Neuronal stem cell (in vitro differentiated cells): ENCODE results near the gene RUNDC3A.

Source experiments
- DNase-seq: peaks from one replicate; pipeline ENCODE4 v3.0.0-alpha.2; 2013; ENCODE audit warnings: low spot score
- H2AFZ ChIP-seq: one replicate; pipeline ENCODE4 v1.6.1; 2013; ENCODE audit warnings: mild to moderate bottlenecking, low read length, inconsistent platforms
- H2AK5ac ChIP-seq: 2 replicates; pipeline ENCODE4 v1.6.1; 2013; ENCODE audit warnings: low read depth, mild to moderate bottlenecking, inconsistent platforms, low read length, moderate library complexity, mixed read lengths
- H2BK120ac ChIP-seq: 2 replicates; pipeline ENCODE4 v1.6.1; 2013; ENCODE audit warnings: low read depth, mild to moderate bottlenecking, inconsistent platforms, low read length, moderate library complexity, mixed read lengths
- H2BK12ac ChIP-seq: one replicate; pipeline ENCODE4 v1.6.1; 2013; ENCODE audit warnings: low read length, inconsistent platforms
- H2BK15ac ChIP-seq: 2 replicates; pipeline ENCODE4 v1.6.1; 2013; ENCODE audit warnings: mild to moderate bottlenecking, low read length, inconsistent platforms, mixed read lengths
- H2BK5ac ChIP-seq: one replicate; pipeline ENCODE4 v1.6.1; 2013; ENCODE audit warnings: inconsistent platforms, mild to moderate bottlenecking, low read length, moderate library complexity
- H3K14ac ChIP-seq: one replicate; pipeline ENCODE4 v1.6.1; 2013; ENCODE audit warnings: low read length, inconsistent platforms
- H3K18ac ChIP-seq: 2 replicates; pipeline ENCODE4 v1.6.1; 2013; ENCODE audit warnings: low read length, inconsistent platforms
- H3K23ac ChIP-seq: 2 replicates; pipeline ENCODE4 v1.6.1; 2013; ENCODE audit warnings: low read depth, mild to moderate bottlenecking, mixed read lengths, low read length, inconsistent platforms; ENCODE audit not compliant: poor library complexity
- H3K27ac ChIP-seq: replicated peaks from 3 replicates; pipeline ENCODE4 v1.5.1; 2013; ENCODE audit warnings: low read length, inconsistent platforms
- H3K27me3 ChIP-seq, 3 experiments: 2 replicates each; pipeline ENCODE4 v1.6.1; 2013; ENCODE audit warnings: low read length in 3 of 3, mild to moderate bottlenecking in 2 of 3, inconsistent platforms in 1 of 3, low read depth in 1 of 3, mixed read lengths in 1 of 3, moderate library complexity in 1 of 3; ENCODE audit not compliant: control insufficient read depth in 3 of 3, insufficient read depth in 3 of 3
- H3K36me3 ChIP-seq, 2 donors: replicated peaks in 1 of 2; 2 replicates each; pipeline ENCODE4 v1.6.1; 2013; ENCODE audit warnings: low read length in 2 of 2; ENCODE audit not compliant: control insufficient read depth in 2 of 2, insufficient read depth in 2 of 2
- H3K4ac ChIP-seq: 2 replicates; pipeline ENCODE4 v1.6.1; 2013; ENCODE audit warnings: inconsistent platforms, mild to moderate bottlenecking, low read length, moderate library complexity
- H3K4me1 ChIP-seq, 2 donors: 1 replicate in 1 of 2; 2 replicates in 1 of 2; pipeline ENCODE4 v1.6.1; 2013; ENCODE audit warnings: low read length in 2 of 2, low read depth in 1 of 2; ENCODE audit not compliant: control insufficient read depth in 2 of 2, insufficient read depth in 1 of 2
- H3K4me2 ChIP-seq: one replicate; pipeline ENCODE4 v1.6.1; 2013; ENCODE audit warnings: mild to moderate bottlenecking, low read length, inconsistent platforms; ENCODE audit not compliant: insufficient read depth, poor library complexity, severe bottlenecking
- H3K4me3 ChIP-seq, 2 donors: 2 replicates each; pipeline ENCODE4 v1.5.1; 2013; ENCODE audit warnings: low read length in 2 of 2, mild to moderate bottlenecking in 2 of 2, inconsistent platforms in 1 of 2, moderate library complexity in 1 of 2
- H3K79me1 ChIP-seq: one replicate; pipeline ENCODE4 v1.6.1; 2013; ENCODE audit warnings: low read depth, mild to moderate bottlenecking, inconsistent platforms, low read length, moderate library complexity
- H3K9ac ChIP-seq: one replicate; pipeline ENCODE4 v1.6.1; 2013; ENCODE audit warnings: mild to moderate bottlenecking, low read depth, low read length, inconsistent platforms; ENCODE audit not compliant: poor library complexity
- H3K9me3 ChIP-seq, 2 donors: replicated peaks in 1 of 2; 2 replicates each; pipeline versions ENCODE3 to v1.6.1; 2013; ENCODE audit warnings: low read length in 2 of 2, mild to moderate bottlenecking in 2 of 2, inconsistent platforms in 1 of 2, low read depth in 1 of 2, mixed read lengths in 1 of 2, moderate library complexity in 1 of 2; ENCODE audit not compliant: control insufficient read depth in 2 of 2, insufficient read depth in 1 of 2
- H4K8ac ChIP-seq: one replicate; pipeline ENCODE4 v1.6.1; 2013; ENCODE audit warnings: low read depth, mild to moderate bottlenecking, inconsistent platforms, low read length, moderate library complexity
- H4K91ac ChIP-seq: one replicate; pipeline ENCODE4 v1.6.1; 2013; ENCODE audit warnings: low read length, low read depth, mild to moderate bottlenecking, inconsistent platforms; ENCODE audit not compliant: poor library complexity
- WGBS, 2 donors: extraction: QIAGEN DNeasy Blood & Tissue Kit; methylation state at CpG; one replicate each; pipeline ENCODE4 v1.1.7; 2013; ENCODE audit warnings: missing lambda C conversion rate in 2 of 2, mixed read lengths in 1 of 2; ENCODE audit not compliant: insufficient read length in 2 of 2, insufficient replicate concordance in 1 of 2; ENCODE audit errors: extremely low coverage in 2 of 2; 5-methylcytosine and 5-hydroxymethylcytosine counted together

RUNDC3A gene

DNA sequence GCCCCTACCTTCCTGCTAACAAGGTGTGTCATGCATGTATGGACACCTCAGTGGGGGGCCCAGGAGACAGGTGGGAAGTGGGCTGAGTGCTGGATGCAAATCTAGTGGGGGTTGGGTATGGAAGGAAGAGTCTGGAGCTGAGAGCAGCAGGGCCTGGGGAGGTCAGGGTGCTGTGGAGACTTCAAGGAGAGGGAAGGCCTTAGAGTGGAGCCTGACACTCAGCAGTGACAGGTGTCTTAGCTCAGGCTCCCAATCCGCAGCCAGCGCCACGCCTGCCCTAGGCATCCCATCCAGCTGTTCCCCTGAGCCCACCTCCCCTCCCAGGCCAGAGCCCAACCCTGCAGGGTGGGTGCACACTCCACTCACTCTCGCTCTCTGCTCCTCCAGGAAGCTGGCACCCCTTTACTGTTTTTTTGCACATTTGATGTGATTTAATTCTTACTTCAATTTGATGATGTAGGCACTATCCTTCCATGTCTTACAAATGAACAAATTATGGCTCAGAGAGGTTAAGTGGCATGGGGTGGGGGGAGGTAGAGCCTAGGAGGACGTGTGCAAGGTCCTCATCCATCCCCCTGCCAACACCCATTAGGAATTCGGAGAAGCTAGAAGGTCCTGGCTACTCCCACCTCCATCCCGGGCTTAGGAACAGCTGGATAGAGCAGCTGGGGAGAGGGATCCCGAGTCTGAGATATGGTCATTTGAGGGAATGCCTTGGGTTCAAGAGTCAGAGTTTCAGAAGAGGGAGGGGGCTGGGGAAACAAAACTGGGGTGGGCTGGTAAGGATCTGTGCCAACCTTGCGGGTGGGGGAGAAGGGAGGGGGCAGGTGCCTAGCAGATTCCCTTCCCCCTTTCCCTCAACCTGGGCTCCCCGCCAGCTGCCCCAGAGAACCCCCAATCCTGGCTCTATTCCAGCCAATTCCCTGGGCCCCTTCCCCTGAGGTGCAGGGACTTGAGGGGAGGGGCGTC lies 53.2 kb downstream of the RUNDC3A start:
- no CpG with 5 or more reads among the region's 11 CpGs for WGBS, 2 donors
- Histone ChIP-seq H3K9me3 (no peaks in the 10 kb centered on the region), H2AK5ac (peak overlapping the region; percentile 85), H2BK120ac (peak overlapping the region; percentile 82), H3K4ac (no peak overlapping the region), H3K4me1 (peaks cover 23% of the 10 kb centered on the region in 2 donors), H2BK5ac (peak overlapping the region; percentile 98), H3K36me3 (peaks cover 2 to 30% of the 10 kb centered on the region in 2 donors), H2BK15ac (peak overlapping the region; percentile 42), H2AFZ (no peak overlapping the region), H3K27me3 (peaks cover 0 to 19% (median 0%) of the 10 kb centered on the region in 3 experiments), H4K8ac (no peak overlapping the region), H3K14ac (peak overlapping the region; percentile 33), H3K18ac (peak overlapping the region; percentile 87), H4K91ac (no peak overlapping the region), H2BK12ac (no peak overlapping the region), H3K4me3 (peak overlapping the region; percentile 60 to 84), H3K79me1 (peaks cover 21% of the 10 kb centered on the region), H3K23ac (peak overlapping the region; percentile 75), H3K27ac (peak overlapping the region; percentile 66), H3K4me2 (peak overlapping the region; percentile 81), H3K9ac (peak overlapping the region; percentile 85)
- no peak for DNase-seq

DNA sequence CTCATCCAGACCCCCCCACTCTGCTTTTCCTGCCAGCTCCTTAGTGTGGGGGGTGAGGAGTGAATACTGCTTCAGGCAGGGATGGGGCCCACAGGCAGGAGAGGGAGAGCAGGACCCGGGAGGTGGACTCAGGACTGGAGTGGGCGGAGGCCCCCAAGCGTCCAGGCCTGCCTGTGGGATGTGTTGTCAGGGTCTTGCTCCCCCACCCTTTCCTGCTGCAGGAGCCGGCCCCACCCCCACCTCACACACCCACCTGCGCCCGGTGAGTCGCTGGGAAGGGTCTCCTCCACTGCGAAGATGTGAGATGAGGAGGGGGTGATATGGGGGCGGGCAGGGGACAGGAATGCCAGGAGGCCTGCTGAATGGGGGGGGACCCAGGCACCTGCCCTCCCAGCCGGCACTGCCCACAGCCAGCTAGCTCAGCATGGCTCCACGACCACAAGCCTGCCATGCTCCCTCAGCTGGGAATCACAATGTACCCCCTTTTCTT lies 54.1 kb downstream of the RUNDC3A start:
- Histone ChIP-seq H2BK12ac (no peak overlapping the region), H3K79me1 (peaks cover 21% of the 10 kb centered on the region), H3K18ac (peak overlapping the region; percentile 49), H2AFZ (no peak overlapping the region), H3K36me3 (peaks cover 2 to 27% of the 10 kb centered on the region in 2 donors), H3K4me3 (peak overlapping the region; percentile 84 to 97), H3K27ac (no peak overlapping the region), H2BK5ac (peak overlapping the region; percentile 98), H2BK120ac (peak overlapping the region; percentile 43), H4K91ac (no peak overlapping the region), H3K9me3 (no peaks in the 10 kb centered on the region), H3K9ac (peak overlapping the region; percentile 78), H3K4me1 (peaks cover 23% of the 10 kb centered on the region in 2 donors), H3K23ac (no peak overlapping the region), H4K8ac (no peak overlapping the region), H3K4ac (no peak overlapping the region), H3K4me2 (peak overlapping the region; percentile 81), H2BK15ac (peak overlapping the region; percentile 42), H3K14ac (no peak overlapping the region), H2AK5ac (peak overlapping the region; percentile 86), H3K27me3 (peaks cover 0 to 19% (median 2%) of the 10 kb centered on the region in 3 experiments)
- WGBS, 2 donors: no CpG with 5 or more reads among the region's 11 CpGs
- no peak for DNase-seq

DNA sequence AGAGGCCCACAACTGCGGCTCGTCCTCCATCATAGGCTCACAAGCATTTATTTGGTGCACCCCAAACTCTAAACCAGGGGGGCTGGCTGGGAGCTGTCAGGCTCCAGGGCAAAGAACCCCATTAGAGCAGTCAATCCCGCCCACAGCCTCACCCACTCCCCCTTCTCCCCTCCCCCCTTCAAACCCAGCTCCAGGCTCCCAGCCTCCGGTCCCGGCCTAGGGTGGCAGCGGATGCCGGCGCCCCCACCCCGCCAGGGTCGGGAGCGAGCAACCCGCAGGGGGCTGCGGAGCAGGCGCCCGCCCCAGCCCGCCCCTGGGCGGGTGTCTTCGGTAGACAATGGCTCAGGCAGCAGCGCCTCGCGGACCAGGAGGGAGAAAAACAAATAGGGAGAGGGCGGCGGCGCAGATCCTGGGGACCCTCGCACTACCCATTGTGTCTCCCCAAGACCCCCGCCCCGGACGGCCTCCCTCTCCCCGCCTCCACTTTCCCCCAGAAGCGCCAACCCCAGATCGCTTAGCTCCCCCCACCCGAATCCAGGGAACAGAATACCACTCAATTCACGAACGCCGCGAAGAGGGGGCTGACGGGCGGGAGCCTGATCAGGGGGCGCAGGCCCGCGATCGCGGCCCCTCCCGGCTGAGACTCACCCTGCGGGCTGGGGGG lies 54.7 kb downstream of the RUNDC3A start:
- H3K4me1 ChIP-seq: peaks cover 23% of the 10 kb centered on the region in 2 donors
- peak overlapping the region; percentile 49 for H2BK15ac ChIP-seq
- peak overlapping the region; percentile 43 for H2BK120ac ChIP-seq
- WGBS, 2 donors: no CpG with 5 or more reads among the region's 45 CpGs
- H3K4me2 ChIP-seq: peak overlapping the region; percentile 81
- H4K91ac ChIP-seq: no peak overlapping the region
- peak overlapping the region; percentile 48 for H4K8ac ChIP-seq
- H3K79me1 ChIP-seq: peaks cover 21% of the 10 kb centered on the region
- peak overlapping the region; percentile 78 for H3K4ac ChIP-seq
- peak overlapping the region; percentile 84 to 97 for H3K4me3 ChIP-seq
- H3K9me3 ChIP-seq: no peaks in the 10 kb centered on the region
- H3K9ac ChIP-seq: peak overlapping the region; percentile 85
- peak overlapping the region; percentile 98 for H2BK5ac ChIP-seq
- peak overlapping the region; percentile 49 for H3K23ac ChIP-seq
- H3K14ac ChIP-seq: peak overlapping the region; percentile 79
- no peak for DNase-seq
- peak overlapping the region; percentile 95 for H3K18ac ChIP-seq
- peak overlapping the region; percentile 91 for H2AFZ ChIP-seq
- H3K36me3 ChIP-seq: peaks cover 0 to 22% of the 10 kb centered on the region in 2 donors
- H2AK5ac ChIP-seq: peak overlapping the region; percentile 86
- peak overlapping the region; percentile 71 for H3K27ac ChIP-seq
- no peak overlapping the region for H2BK12ac ChIP-seq
- peaks cover 0 to 19% (median 2%) of the 10 kb centered on the region in 3 experiments for H3K27me3 ChIP-seq
